Progenitor cell of endocrine pancreas (in vitro differentiated cells): ENCODE results near the gene BRD3OS. TPM values are rescaled to one million over a fixed set of nuclear protein-coding genes. Genes with fewer than 3 reads are reported as not detected.

ENCODE experiments used
- DNase-seq: peaks from one replicate; pipeline ENCODE4 v3.0.0; 2021; ENCODE audit warnings: low spot score; ENCODE audit not compliant: unreplicated experiment
- H3K27ac Mint-ChIP-seq: 2 replicates; pipeline ENCODE4 v1.8.0; 2021; ENCODE audit warnings: mild to moderate bottlenecking, moderate library complexity, mixed read lengths
- H3K27me3 Mint-ChIP-seq: 2 replicates; pipeline ENCODE4 v1.8.0; 2021; ENCODE audit warnings: mixed read lengths
- H3K36me3 Mint-ChIP-seq: 2 replicates; pipeline ENCODE4 v1.8.0; 2022; ENCODE audit warnings: mixed read lengths; ENCODE audit not compliant: insufficient read depth
- H3K4me1 Mint-ChIP-seq: 2 replicates; pipeline ENCODE4 v1.8.0; 2021; ENCODE audit warnings: low read depth, mixed read lengths
- H3K4me3 Mint-ChIP-seq: 2 replicates; pipeline ENCODE4 v1.8.0; 2021; ENCODE audit warnings: low read depth, mild to moderate bottlenecking, moderate library complexity, mixed read lengths
- H3K9me3 Mint-ChIP-seq: 2 replicates; pipeline ENCODE4 v1.8.0; 2021; ENCODE audit warnings: low read depth, mixed read lengths
- total RNA-seq: library from RNA; stranded (reverse); gene quantifications from 2 replicates; pipeline ENCODE4 v1.2.1, GENCODE V29; 2021
- TF ChIP-seq, protein P1 (sequence below): fragments of 200-600 bp; sonication (generic); IDR thresholded peaks from one replicate; pipeline ENCODE4 v1.5.0; 2021; ENCODE audit warnings: antibody characterized with exemption, mild to moderate bottlenecking; ENCODE audit not compliant: unreplicated experiment

Gene BRD3OS
- total RNA-seq, 1 donor from 2014 or later = 28.0 TPM

- DNase-seq = peak; percentile 92
- peak overlapping the region; percentile 98 for H3K27ac Mint-ChIP-seq
- H3K36me3 Mint-ChIP-seq = no peaks in the 10 kb centered on the region
- peak overlapping the region; percentile 97 for H3K4me3 Mint-ChIP-seq
- H3K27me3 Mint-ChIP-seq = no peaks in the 10 kb centered on the region
- peaks cover 30% of the 10 kb centered on the region for H3K4me1 Mint-ChIP-seq
- TF ChIP-seq, protein P1, sequence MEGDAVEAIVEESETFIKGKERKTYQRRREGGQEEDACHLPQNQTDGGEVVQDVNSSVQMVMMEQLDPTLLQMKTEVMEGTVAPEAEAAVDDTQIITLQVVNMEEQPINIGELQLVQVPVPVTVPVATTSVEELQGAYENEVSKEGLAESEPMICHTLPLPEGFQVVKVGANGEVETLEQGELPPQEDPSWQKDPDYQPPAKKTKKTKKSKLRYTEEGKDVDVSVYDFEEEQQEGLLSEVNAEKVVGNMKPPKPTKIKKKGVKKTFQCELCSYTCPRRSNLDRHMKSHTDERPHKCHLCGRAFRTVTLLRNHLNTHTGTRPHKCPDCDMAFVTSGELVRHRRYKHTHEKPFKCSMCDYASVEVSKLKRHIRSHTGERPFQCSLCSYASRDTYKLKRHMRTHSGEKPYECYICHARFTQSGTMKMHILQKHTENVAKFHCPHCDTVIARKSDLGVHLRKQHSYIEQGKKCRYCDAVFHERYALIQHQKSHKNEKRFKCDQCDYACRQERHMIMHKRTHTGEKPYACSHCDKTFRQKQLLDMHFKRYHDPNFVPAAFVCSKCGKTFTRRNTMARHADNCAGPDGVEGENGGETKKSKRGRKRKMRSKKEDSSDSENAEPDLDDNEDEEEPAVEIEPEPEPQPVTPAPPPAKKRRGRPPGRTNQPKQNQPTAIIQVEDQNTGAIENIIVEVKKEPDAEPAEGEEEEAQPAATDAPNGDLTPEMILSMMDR = no peak
- no peaks in the 10 kb centered on the region for H3K9me3 Mint-ChIP-seq
These were observed 34.7 kb upstream of the BRD3OS start for GRCh38 chr9:133990366-133991213.

- H3K36me3 Mint-ChIP-seq = no peaks in the 10 kb centered on the region
- peak overlapping the region; percentile 98 for H3K27ac Mint-ChIP-seq
- TF ChIP-seq, protein P1 = no peak
- H3K9me3 Mint-ChIP-seq = no peaks in the 10 kb centered on the region
- H3K4me1 Mint-ChIP-seq = peaks cover 25% of the 10 kb centered on the region
- peak overlapping the region; percentile 97 for H3K4me3 Mint-ChIP-seq
- H3K27me3 Mint-ChIP-seq = no peaks in the 10 kb centered on the region
- no peak for DNase-seq
These were observed 33.9 kb upstream of the BRD3OS start for GRCh38 chr9:133991214-133991921.

- TF ChIP-seq, protein P1 = no peak
- peaks cover 21% of the 10 kb centered on the region for H3K4me1 Mint-ChIP-seq
- H3K36me3 Mint-ChIP-seq = no peaks in the 10 kb centered on the region
- peak within 1 kb of the TSS; percentile 98 for H3K27ac Mint-ChIP-seq
- peak within 1 kb of the TSS; percentile 97 for H3K4me3 Mint-ChIP-seq
- DNase-seq = peak; percentile 66
- H3K27me3 Mint-ChIP-seq = no peaks in the 10 kb centered on the region
- no peaks in the 10 kb centered on the region for H3K9me3 Mint-ChIP-seq
These were observed 33.1 kb upstream of the BRD3OS start, which contains the start of gene VAV2 for GRCh38 chr9:133991964-133992779. Gene VAV2 (minus strand): TSS chr9:133992324. CDS start chr9:133992278, 46 bp downstream.

DNA sequence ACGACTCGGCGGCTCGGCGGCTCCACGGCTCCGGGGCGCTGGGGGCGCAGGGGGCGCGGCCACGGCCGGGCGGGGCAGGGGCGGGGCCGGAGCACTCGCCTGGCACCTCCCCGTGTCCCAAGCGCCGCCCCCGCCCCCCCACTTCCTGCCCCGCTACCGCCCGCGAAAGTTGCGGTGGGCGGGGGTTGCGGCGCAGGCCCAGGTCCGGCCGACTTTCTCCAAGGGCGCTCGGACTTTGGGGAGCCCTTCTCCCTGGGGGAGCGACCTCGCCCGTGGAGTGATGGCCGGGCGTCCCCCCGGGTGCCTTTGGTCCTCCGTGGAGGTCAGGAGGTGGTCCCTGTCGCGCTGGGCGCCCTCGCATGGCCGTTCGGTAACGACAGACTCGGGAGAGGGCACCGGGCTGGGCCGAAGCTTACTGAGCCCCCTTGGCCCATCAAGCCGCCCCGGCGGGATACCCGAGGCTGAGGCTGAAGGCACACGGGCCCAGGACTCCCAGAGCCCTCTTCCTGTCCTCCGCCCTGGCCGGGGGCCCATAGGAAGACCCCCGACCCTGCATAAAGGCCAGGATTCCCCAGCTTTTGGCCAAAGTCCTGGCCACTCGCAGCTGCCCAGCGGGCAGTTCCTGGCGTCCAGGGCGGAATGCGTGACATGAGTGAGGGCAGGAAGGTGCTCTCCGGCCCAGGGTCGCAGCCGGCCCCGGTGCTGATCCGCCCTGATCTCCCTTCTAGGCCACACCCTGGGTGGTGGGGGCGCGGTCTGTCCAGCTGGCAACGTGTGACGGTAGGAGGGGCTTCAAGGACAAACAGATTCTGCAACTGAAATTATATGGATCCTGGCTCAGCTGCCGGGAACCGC is 32.3 kb upstream of the BRD3OS start:
- no peaks in the 10 kb centered on the region for H3K9me3 Mint-ChIP-seq
- H3K4me1 Mint-ChIP-seq = peaks cover 20% of the 10 kb centered on the region
- peak overlapping the region; percentile 24 for H3K27ac Mint-ChIP-seq
- no peaks in the 10 kb centered on the region for H3K36me3 Mint-ChIP-seq
- TF ChIP-seq, protein P1 = peak; percentile 47
- no peaks in the 10 kb centered on the region for H3K27me3 Mint-ChIP-seq
- H3K4me3 Mint-ChIP-seq = peak overlapping the region; percentile 70
- DNase-seq = peak; percentile 66
